ENCODE data around the gene NENF.

GRCh38 chr1:212482006-212482636, 49.4 kb downstream of the NENF start:
- TF ChIP-seq CTCF (optimal IDR thresholded peaks at IDR 0.05 in 1 of 3, IDR thresholded peaks at IDR 0.05 in 1 of 3, conservative IDR thresholded peaks at IDR 0.05 in 1 of 3; ENCODE audit: extremely low read depth in 1 of 3, insufficient read depth in 2 of 3, low read length in 3 of 3) (no peak), EZH2 (IDR thresholded peaks at IDR 0.05; ENCODE audit: low read length) (no peak)

Data from keratinocyte (primary cell).